22Rv1 (cell line): ENCODE data around the gene SERHL2.

ENCODE experiments used
- H3K27ac ChIP-seq: fragments of 450-650 bp; 2 replicates; pipeline ENCODE4 v1.5.1; 2017
- ZFX ChIP-seq: fragments of 450-650 bp; IDR thresholded peaks from 2 replicates; pipeline ENCODE4 v1.6.1; 2017; ENCODE audit warnings: antibody characterized with exemption, borderline replicate concordance
- TF ChIP-seq, protein P1 (sequence below): fragments of 450-650 bp; IDR thresholded peaks from 2 replicates; pipeline ENCODE4 v1.5.1; 2017; ENCODE audit warnings: mild to moderate bottlenecking

SERHL2 gene

GRCh38 chr22:42620084-42620483 lies 66.3 kb downstream of the SERHL2 start:
- peak overlapping the region; percentile 65 for H3K27ac ChIP-seq
- TF ChIP-seq, protein P1, sequence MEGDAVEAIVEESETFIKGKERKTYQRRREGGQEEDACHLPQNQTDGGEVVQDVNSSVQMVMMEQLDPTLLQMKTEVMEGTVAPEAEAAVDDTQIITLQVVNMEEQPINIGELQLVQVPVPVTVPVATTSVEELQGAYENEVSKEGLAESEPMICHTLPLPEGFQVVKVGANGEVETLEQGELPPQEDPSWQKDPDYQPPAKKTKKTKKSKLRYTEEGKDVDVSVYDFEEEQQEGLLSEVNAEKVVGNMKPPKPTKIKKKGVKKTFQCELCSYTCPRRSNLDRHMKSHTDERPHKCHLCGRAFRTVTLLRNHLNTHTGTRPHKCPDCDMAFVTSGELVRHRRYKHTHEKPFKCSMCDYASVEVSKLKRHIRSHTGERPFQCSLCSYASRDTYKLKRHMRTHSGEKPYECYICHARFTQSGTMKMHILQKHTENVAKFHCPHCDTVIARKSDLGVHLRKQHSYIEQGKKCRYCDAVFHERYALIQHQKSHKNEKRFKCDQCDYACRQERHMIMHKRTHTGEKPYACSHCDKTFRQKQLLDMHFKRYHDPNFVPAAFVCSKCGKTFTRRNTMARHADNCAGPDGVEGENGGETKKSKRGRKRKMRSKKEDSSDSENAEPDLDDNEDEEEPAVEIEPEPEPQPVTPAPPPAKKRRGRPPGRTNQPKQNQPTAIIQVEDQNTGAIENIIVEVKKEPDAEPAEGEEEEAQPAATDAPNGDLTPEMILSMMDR, result no peak
- TF ChIP-seq ZFX, result no peak

- no peak for TF ChIP-seq ZFX
- TF ChIP-seq, protein P1, result peak; percentile 96
- H3K27ac ChIP-seq, result peak overlapping the region; percentile 65
Observed at GRCh38 chr22:42621505-42622002, 67.8 kb downstream of the SERHL2 start.

DNA sequence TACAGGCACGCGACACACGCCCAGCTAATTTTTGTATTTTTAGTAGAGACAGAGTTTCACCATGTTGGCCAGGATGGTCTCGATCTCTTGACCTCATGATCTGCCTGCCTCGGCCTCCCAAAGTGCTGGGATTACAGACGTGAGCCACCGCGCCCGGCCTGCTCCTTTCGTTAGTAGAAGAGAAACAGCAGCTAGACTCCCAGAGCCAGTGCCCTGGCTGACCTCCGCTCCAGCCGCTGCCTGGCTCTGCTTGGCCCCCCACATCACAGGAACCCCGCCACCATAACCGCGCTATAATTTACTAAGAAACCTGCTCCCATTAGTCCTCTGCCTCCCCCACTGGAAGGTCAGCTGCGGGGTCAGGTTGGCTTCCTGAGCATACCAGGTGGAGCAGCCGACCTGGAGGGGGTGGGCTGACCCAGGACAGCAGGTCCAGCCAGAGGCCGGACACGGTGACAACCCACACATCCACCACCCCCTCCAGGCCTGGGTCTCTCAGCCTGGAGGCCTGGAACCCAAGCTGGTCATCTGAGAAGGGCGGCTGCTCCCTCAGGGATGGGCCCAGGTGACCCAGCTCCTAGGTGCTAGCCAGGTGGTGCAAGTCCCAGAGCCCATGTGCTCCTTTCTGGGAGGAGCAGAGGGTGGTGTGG lies 68.4 kb downstream of the SERHL2 start:
- H3K27ac ChIP-seq, result peak overlapping the region; percentile 65
- TF ChIP-seq ZFX, result no peak
- TF ChIP-seq, protein P1, result no peak

DNA sequence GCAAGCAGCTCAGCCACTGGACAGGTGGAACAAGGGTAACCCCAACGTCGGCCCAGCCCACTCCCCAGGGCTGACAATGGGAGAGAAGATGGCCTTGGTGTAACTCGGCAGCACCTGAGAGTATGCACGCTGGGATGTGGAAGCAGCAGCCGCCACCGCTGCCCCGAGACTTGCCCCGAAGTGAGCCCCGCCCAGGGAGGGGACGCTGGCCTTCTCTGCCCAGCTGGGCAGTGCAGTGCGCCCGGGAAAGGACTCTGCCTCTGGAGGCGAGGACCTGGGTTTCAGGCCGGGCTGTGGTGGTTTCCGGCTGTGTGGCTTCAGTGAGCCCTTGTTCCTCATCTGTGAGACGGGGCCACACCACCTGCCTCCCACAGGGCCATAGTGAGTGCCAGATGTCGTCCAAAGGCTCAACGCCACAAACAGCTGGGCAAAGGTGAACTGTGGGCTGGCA lies 69.6 kb downstream of the SERHL2 start:
- no peak for TF ChIP-seq ZFX
- TF ChIP-seq, protein P1, result no peak
- no peak overlapping the region for H3K27ac ChIP-seq
